VCaP (cell line): ENCODE measurements around the gene TRPM1.

Experiments
- H3K27ac ChIP-seq: fragments of 450-650 bp; 2 replicates; pipeline ENCODE4 v1.5.1; 2017
- CTCF ChIP-seq: fragments of 450-650 bp; conservative IDR thresholded peaks from 2 replicates; pipeline ENCODE4 v1.5.1; 2017; ENCODE audit warnings: mild to moderate bottlenecking, moderate library complexity

Gene TRPM1

DNA sequence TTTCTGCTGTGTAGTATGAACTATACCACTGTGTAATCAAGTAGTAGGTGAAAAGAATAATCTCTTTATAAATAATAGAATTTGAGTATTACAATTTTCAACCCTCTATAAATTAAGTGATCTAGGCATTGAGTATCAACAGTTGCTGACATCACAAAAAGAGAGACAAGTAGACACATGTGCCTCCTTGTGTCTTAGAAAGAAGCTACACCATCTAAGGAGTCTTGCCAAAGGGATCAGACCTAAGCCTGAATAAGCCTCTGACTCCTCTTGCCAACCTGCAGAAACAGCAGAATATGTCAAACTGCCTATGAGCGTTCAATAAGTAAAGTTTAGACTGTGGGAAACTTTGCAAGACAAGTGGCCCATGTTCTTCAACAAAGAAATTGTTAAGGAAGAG, 104.3 kb downstream of the TRPM1 start:
- no peak overlapping the region for H3K27ac ChIP-seq
- TF ChIP-seq CTCF: no peak

DNA sequence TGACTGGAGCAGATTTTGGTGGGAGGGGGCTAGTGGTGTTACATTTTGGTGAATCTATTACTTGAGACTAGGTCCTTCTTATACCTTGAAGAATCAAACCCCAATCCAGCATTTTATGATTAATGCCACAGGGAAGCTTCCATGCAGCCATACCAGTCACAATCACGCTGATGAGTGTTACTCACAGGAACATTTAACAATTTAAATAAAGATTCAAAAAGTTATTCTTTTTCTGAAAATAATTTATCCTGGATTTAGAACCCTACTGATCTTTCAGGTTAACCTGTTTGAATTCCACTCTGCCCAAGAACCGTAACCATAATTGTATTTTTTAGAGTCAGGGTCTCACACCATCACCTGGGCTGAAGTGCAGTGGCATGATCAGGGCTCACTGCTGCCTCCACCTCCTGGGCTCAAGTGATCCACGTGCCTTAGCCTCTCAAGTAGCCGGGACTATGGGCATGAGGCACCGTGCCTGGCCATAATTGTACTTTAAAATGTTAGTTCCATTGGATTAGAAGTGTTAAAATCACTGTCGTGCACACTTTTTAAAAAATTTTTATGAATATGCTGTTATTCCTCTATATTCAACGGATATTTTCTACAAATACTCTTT, 109.2 kb downstream of the TRPM1 start:
- peak overlapping the region; percentile 94 for H3K27ac ChIP-seq
- TF ChIP-seq CTCF: no peak

DNA sequence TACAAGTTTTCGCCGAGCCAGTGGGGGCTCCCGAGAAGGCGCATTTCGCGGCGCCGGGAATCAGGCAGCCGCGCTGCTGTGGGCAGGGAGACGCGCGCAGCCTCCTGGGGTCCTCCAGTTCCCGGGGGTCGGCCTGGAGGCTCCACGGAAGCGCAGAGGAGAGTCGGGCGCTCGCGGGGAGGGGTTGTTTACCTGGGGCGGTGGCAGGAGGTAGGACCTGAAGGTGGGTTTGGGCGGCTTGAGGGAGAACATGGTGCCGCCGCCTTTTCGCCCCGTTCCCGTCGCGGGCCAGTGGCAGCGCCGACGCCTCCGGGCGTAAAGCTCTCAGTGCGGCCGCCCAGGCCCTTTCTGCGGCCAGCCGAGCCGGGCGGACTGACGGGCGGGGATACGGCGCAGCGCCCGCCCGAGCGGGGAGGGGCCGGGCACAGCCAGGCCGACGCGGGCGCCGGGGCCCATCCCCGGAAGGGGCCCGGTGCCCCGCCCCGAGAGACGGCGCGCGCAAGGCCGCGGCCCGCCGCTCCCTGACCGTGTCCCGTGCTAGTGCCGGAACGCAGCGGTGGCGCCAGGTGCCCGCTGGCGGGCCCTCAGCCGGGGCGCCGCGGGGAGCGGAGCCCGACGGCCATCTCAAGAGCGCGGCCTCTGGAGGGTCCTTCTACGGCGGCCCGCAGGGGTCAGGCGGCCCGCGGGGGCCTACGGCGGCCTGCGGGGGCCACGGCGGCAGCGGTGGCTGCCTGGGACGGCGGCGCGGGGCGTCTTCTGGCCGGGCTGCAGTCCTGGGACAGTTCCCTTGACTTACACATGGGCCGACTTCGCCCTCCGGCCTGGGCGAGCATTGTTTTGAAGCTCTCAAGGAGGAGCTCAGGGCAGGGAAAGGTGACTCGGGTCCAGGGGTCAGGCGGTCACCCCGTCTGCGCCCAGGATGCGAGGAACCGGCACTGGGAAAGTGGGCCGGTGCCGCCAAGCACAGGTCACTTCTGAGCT, 110.0 kb downstream of the TRPM1 start, which contains the start of gene MTMR10:
Gene MTMR10 (minus strand): TSS at position 374 of the 981 bp plus-strand sequence. CDS start 122 bp downstream, at position 252.
- TF ChIP-seq CTCF: no peak
- peak within 1 kb of the TSS; percentile 94 for H3K27ac ChIP-seq

- peak overlapping the region; percentile 94 for H3K27ac ChIP-seq
- TF ChIP-seq CTCF: no peak
Measured at GRCh38 chr15:30990446-30991254, 110.9 kb downstream of the TRPM1 start.

- no peak for TF ChIP-seq CTCF
- H3K27ac ChIP-seq: peak overlapping the region; percentile 94
Measured at GRCh38 chr15:30990036-30990435, 111.5 kb downstream of the TRPM1 start.

DNA sequence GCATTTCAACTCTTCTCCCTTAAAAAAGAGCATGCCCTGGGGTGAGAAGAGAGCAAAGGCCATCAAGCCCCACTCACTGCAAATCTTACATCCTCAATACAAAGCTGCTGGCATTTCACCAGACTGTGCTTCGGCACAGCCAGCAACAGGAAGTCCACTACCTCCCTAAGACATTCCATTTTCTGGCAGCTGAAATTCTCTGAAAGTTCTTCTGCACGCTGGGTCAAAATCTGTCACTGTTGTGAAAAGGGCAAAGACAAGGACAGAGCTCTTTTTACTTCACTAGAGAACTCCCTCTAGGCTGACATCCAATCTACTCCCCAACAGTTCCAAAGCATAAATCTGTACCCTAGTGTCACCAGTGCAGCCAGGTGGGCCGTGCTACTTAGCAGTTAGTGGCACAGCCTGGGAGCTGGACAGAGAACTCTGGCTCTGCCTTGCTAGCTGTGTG, 116.4 kb downstream of the TRPM1 start:
- no peak for TF ChIP-seq CTCF
- H3K27ac ChIP-seq: peak overlapping the region; percentile 74

- H3K27ac ChIP-seq: peak overlapping the region; percentile 74
- TF ChIP-seq CTCF: no peak
Measured at GRCh38 chr15:30984542-30984941, 117.0 kb downstream of the TRPM1 start.
